Panc1 (cell line): ENCODE data around the gene GLT8D2.

ENCODE experiments used
- CTCF ChIP-seq: fragments of 450-650 bp; IDR thresholded peaks from 2 replicates; pipeline ENCODE4 v1.5.1; 2017; ENCODE audit warnings: mild to moderate bottlenecking
- POLR2AphosphoS5 ChIP-seq: IDR thresholded peaks from 2 replicates; pipeline ENCODE4 v1.6.1; 2012; ENCODE audit warnings: mild to moderate bottlenecking, low read depth, low read length, moderate library complexity
- TCF7L2 ChIP-seq: IDR thresholded peaks from 2 replicates; pipeline ENCODE4 v1.6.1; 2011; ENCODE audit warnings: mild to moderate bottlenecking, low read depth, low read length, inconsistent platforms

DNA sequence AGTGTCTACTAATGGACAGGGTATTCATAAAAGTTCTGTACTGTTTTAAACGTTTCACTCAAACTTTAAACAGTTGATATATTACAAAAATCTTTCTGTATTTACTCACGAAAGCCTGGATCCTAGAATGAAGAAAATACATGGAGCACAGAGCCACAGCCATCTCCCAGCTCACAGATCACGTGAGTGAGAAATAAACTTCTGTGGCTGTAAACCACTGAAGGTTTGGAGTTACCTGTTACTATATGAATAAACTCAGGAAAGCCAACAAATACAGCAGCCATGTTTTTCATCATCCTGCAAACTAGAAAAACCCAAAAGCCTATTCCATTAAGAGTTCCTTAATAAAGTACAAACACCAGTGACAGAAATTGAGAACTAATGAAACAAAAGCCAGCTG is 85.2 kb downstream of the GLT8D2 start:
- TF ChIP-seq TCF7L2: no peak
- no peak for TF ChIP-seq CTCF
- no peak for TF ChIP-seq POLR2AphosphoS5
